HL-60 (cell line): ENCODE measurements around the gene DNAJB12.

Experiments used
- GABPA ChIP-seq: IDR thresholded peaks from 2 replicates; pipeline ENCODE4 v1.6.1; 2012; ENCODE audit warnings: low read depth
- POLR2AphosphoS5 ChIP-seq: IDR thresholded peaks from 2 replicates; pipeline ENCODE4 v1.6.1; 2012; ENCODE audit warnings: low read depth
- SPI1 ChIP-seq: IDR thresholded peaks from 2 replicates; pipeline ENCODE4 v1.6.1; 2012; ENCODE audit warnings: low read depth, mild to moderate bottlenecking, borderline replicate concordance
- TF ChIP-seq, protein P1 (sequence below): IDR thresholded peaks from one replicate; pipeline ENCODE4 v1.5.1; 2011; ENCODE audit warnings: low read length, control low read depth, inconsistent platforms; ENCODE audit not compliant: insufficient read depth
- TF ChIP-seq, protein P2 (sequence below): IDR thresholded peaks from 2 replicates; pipeline ENCODE4 v1.6.1; 2012; ENCODE audit warnings: low read depth; ENCODE audit not compliant: insufficient replicate concordance

DNA sequence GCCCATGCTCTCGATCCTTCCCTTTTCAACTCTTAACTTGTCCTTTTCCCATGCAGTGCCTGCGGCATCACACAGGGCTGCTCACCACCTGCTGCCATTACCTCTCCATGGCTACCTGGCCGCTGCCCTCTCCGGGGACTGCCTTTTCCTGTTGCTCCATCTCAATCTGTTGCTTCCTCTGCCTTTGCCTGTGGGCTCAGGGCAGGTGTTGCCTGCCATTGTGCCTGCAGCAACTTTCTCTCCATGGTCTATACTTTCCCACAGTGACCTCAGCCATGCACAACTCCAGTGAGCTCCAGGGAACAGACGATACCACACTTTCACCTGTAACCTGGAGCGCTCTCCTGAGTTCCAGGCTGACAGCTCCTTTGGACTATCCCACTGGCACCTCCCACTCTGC lies 3.2 kb downstream of the DNAJB12 start:
- TF ChIP-seq, protein P1, sequence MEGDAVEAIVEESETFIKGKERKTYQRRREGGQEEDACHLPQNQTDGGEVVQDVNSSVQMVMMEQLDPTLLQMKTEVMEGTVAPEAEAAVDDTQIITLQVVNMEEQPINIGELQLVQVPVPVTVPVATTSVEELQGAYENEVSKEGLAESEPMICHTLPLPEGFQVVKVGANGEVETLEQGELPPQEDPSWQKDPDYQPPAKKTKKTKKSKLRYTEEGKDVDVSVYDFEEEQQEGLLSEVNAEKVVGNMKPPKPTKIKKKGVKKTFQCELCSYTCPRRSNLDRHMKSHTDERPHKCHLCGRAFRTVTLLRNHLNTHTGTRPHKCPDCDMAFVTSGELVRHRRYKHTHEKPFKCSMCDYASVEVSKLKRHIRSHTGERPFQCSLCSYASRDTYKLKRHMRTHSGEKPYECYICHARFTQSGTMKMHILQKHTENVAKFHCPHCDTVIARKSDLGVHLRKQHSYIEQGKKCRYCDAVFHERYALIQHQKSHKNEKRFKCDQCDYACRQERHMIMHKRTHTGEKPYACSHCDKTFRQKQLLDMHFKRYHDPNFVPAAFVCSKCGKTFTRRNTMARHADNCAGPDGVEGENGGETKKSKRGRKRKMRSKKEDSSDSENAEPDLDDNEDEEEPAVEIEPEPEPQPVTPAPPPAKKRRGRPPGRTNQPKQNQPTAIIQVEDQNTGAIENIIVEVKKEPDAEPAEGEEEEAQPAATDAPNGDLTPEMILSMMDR: no peak
- TF ChIP-seq POLR2AphosphoS5: no peak
- no peak for TF ChIP-seq GABPA
- TF ChIP-seq, protein P2, sequence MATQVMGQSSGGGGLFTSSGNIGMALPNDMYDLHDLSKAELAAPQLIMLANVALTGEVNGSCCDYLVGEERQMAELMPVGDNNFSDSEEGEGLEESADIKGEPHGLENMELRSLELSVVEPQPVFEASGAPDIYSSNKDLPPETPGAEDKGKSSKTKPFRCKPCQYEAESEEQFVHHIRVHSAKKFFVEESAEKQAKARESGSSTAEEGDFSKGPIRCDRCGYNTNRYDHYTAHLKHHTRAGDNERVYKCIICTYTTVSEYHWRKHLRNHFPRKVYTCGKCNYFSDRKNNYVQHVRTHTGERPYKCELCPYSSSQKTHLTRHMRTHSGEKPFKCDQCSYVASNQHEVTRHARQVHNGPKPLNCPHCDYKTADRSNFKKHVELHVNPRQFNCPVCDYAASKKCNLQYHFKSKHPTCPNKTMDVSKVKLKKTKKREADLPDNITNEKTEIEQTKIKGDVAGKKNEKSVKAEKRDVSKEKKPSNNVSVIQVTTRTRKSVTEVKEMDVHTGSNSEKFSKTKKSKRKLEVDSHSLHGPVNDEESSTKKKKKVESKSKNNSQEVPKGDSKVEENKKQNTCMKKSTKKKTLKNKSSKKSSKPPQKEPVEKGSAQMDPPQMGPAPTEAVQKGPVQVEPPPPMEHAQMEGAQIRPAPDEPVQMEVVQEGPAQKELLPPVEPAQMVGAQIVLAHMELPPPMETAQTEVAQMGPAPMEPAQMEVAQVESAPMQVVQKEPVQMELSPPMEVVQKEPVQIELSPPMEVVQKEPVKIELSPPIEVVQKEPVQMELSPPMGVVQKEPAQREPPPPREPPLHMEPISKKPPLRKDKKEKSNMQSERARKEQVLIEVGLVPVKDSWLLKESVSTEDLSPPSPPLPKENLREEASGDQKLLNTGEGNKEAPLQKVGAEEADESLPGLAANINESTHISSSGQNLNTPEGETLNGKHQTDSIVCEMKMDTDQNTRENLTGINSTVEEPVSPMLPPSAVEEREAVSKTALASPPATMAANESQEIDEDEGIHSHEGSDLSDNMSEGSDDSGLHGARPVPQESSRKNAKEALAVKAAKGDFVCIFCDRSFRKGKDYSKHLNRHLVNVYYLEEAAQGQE: no peak
- no peak for TF ChIP-seq SPI1
